Ascending aorta (tissue), 2 donors: ENCODE data around the gene MAGI1. TPM values are rescaled to one million over a fixed set of nuclear protein-coding genes. Genes with fewer than 3 reads are reported as not detected.

ENCODE experiments used
- DNase-seq, 2 donors: peaks; one replicate each; pipeline ENCODE4 v3.0.0-alpha.2; 2019; ENCODE audit warnings: low spot score in 2 of 2
- H3K27ac ChIP-seq, 2 donors: fragments of 200-600 bp; sonication (generic); one replicate each; pipeline ENCODE4 v1.5.1; 2016 to 2017; ENCODE audit warnings: mild to moderate bottlenecking in 1 of 2
- H3K27me3 ChIP-seq: fragments of 200-600 bp; sonication (generic); one replicate; pipeline ENCODE4 v1.5.1; 2017
- H3K36me3 ChIP-seq, 2 donors: fragments of 200-600 bp; sonication (generic); one replicate each; pipeline ENCODE4 v1.5.1; 2016
- H3K4me1 ChIP-seq, 2 donors: fragments of 200-600 bp; sonication (generic); one replicate each; pipeline ENCODE4 v1.5.1; 2016 to 2017; ENCODE audit warnings: mild to moderate bottlenecking in 1 of 2
- H3K4me3 ChIP-seq, 2 donors: fragments of 200-600 bp; sonication (generic); one replicate each; pipeline ENCODE4 v1.5.1; 2016 to 2017; ENCODE audit warnings: mild to moderate bottlenecking in 1 of 2
- H3K9me3 ChIP-seq, 2 donors: fragments of 200-600 bp; sonication (generic); one replicate each; pipeline ENCODE4 v1.5.1; 2016
- intact Hi-C: fragments of 100-400 bp; cut with DNase I; formaldehyde crosslinking; loops from one replicate; pipeline ENCODE4 v1.15.1; 2023
- total RNA-seq: library from RNA; depleted of rRNA; stranded (reverse); fragments of >200 nt; gene quantifications from one replicate; pipeline ENCODE4 v1.1.0, GENCODE V29; 2016
- TF ChIP-seq, protein P1 (sequence below), 3 experiments: fragments of 200-600 bp in 2 of 3; fragments of 450-650 bp in 1 of 3; sonication (generic) in 2 of 3; IDR thresholded peaks; one replicate each; pipeline ENCODE4 v1.5.1; 2016 to 2019; ENCODE audit warnings: antibody characterized with exemption in 3 of 3, mild to moderate bottlenecking in 1 of 3, moderate library complexity in 1 of 3

Gene MAGI1
- total RNA-seq, 1 donor from 2014 or later, result 28.4 TPM

DNA sequence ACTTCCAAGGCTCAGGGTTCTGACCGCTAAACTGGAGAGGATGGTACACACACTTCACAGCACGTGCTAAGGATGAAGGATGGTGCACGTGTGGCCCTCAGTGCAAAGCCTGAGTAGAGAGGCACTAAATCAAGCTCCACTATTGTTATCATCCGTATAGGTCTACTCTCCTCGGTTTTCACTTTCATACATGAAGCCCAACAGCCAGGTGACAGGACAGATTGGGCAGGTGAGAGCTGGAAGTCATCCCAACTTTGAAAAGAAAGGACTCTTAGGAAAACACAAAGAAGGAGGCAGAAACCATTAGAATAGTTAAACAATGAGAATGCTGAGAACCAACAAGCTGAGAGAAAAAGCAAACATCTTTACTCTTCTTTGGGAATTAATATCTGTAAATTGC, 21.1 kb downstream of the MAGI1 start:
- Histone ChIP-seq H3K4me3 (no peak overlapping the region), H3K27me3 (no peaks in the 10 kb centered on the region), H3K36me3 (no peaks in the 10 kb centered on the region), H3K27ac (no peak overlapping the region), H3K4me1 (peaks cover 0 to 8% of the 10 kb centered on the region in 2 donors), H3K9me3 (no peaks in the 10 kb centered on the region)
- DNase-seq, result no peak
- intact Hi-C loops, result no loop called here
- TF ChIP-seq, protein P1, sequence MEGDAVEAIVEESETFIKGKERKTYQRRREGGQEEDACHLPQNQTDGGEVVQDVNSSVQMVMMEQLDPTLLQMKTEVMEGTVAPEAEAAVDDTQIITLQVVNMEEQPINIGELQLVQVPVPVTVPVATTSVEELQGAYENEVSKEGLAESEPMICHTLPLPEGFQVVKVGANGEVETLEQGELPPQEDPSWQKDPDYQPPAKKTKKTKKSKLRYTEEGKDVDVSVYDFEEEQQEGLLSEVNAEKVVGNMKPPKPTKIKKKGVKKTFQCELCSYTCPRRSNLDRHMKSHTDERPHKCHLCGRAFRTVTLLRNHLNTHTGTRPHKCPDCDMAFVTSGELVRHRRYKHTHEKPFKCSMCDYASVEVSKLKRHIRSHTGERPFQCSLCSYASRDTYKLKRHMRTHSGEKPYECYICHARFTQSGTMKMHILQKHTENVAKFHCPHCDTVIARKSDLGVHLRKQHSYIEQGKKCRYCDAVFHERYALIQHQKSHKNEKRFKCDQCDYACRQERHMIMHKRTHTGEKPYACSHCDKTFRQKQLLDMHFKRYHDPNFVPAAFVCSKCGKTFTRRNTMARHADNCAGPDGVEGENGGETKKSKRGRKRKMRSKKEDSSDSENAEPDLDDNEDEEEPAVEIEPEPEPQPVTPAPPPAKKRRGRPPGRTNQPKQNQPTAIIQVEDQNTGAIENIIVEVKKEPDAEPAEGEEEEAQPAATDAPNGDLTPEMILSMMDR (IDR thresholded peaks at IDR 0.05), result no peak

DNA sequence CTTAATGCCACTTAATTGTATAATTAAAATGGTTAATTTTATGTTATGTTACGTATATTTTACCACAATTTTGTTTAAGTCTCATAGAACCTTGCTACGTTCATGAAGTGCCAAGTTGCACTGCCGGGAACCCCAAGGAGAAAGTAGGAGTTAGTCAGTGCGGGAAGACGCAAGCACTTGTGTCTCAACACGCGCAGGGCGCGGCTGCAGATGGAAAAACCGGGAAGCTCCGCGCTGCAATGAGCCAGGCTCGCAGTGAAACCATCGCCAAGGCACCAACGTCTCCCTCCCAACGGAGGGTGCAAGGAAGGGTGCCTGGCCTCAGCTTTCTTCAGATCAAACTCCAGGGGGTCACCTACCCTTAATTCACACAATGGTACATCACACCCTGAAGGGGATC, 21.6 kb downstream of the MAGI1 start:
- DNase-seq, result no peak
- Histone ChIP-seq H3K36me3 (no peaks in the 10 kb centered on the region), H3K9me3 (no peaks in the 10 kb centered on the region), H3K4me1 (peaks cover 0 to 7% of the 10 kb centered on the region in 2 donors), H3K27me3 (no peaks in the 10 kb centered on the region), H3K4me3 (no peak overlapping the region), H3K27ac (no peak overlapping the region)
- TF ChIP-seq, protein P1 (IDR thresholded peaks at IDR 0.05), result no peak
- intact Hi-C loops, result no loop called here

DNA sequence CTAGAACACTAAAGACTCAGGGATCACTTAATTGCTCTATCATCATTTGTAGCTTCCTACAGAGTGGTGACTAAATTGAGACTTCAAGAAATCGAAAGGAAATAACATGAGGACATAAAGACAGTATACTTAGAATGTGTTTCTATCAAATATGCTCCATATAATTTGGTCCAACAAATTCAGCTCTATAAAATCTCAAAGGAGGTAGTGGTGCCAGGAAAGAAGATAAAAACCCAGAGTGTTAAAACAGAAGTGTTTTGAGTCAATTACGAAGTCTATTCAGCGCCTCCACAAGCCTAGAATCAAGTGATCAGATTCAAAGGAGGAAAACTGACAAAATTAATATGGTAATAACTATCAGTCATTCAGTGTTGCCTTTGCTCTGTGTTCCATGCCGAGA, 22.9 kb downstream of the MAGI1 start:
- no peaks in the 10 kb centered on the region for H3K36me3 ChIP-seq
- peaks cover 0 to 5% of the 10 kb centered on the region in 2 donors for H3K4me1 ChIP-seq
- no peak overlapping the region for H3K27ac ChIP-seq
- H3K9me3 ChIP-seq, result no peaks in the 10 kb centered on the region
- intact Hi-C loops, result no loop called here
- no peak for DNase-seq
- H3K27me3 ChIP-seq, result no peaks in the 10 kb centered on the region
- H3K4me3 ChIP-seq, result no peak overlapping the region
- TF ChIP-seq, protein P1 (IDR thresholded peaks at IDR 0.05), result no peak

DNA sequence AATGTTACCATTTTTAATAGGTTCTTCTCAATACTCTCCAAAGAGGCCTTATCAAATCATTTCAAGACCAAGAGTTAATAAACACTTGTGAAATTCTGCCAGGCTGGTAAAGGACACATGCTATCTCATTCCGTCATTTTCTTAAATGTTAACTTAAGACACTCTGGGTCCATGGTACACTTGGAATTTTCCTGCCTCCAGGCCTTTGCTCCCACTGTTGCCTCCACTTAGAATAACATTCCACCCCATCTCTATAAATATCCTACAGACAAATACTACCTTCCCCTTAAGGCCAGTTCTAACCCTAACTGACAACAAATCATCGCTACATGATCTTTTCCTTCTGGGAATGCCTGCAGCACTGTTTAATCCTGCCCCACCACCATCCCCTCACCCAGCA, 24.1 kb downstream of the MAGI1 start:
- Histone ChIP-seq H3K4me3 (no peak overlapping the region), H3K27ac (no peak overlapping the region), H3K36me3 (no peaks in the 10 kb centered on the region), H3K9me3 (no peaks in the 10 kb centered on the region), H3K4me1 (peaks cover 0 to 5% of the 10 kb centered on the region in 2 donors), H3K27me3 (no peaks in the 10 kb centered on the region)
- TF ChIP-seq, protein P1 (IDR thresholded peaks at IDR 0.05), result no peak
- no peak for DNase-seq
- intact Hi-C loops, result no loop called here

DNA sequence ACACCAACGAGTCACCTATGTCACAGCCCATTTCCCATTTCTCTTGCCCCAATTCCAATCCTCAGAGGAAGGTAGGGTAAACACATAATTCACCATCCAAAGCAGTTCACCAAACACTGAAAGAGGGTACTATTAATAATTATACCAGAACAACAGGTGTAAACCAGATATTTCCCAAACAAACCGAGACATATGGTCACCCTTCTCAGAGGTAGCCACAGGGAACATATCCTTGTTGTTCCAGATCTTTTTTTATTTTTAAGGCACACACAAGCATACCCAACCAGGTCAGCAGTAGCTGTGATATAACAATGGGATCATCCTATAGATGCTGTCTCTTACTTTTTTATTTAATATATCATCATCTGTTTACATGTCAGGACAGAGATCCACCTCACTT, 24.7 kb downstream of the MAGI1 start:
- H3K27ac ChIP-seq, result no peak overlapping the region
- intact Hi-C loops, result no loop called here
- H3K4me3 ChIP-seq, result no peak overlapping the region
- DNase-seq, result no peak
- no peaks in the 10 kb centered on the region for H3K27me3 ChIP-seq
- no peaks in the 10 kb centered on the region for H3K36me3 ChIP-seq
- H3K9me3 ChIP-seq, result no peaks in the 10 kb centered on the region
- TF ChIP-seq, protein P1 (IDR thresholded peaks at IDR 0.05), result no peak
- peaks cover 0 to 5% of the 10 kb centered on the region in 2 donors for H3K4me1 ChIP-seq

DNA sequence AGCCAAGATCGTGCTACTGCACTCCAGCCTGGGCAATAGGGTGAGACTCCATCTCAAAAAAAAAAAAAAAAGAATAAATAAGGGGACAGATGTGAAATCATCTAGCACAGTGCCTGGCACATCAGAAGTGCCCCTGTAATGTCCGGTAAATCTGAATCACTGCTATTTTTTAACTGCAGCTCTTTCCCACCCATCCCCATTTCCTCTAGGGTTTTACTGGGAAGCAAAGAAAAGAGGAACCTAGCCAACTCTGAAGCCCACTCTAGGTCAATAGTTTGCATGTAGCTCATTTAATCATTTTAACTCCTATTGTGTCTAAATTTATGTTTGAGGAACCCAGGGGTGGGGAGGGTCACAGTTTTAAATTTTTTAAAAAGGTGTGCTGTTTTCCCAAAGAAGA, 26.0 kb downstream of the MAGI1 start:
- Histone ChIP-seq H3K4me3 (no peak overlapping the region), H3K4me1 (peaks cover 0 to 5% of the 10 kb centered on the region in 2 donors), H3K27ac (no peak overlapping the region), H3K27me3 (no peaks in the 10 kb centered on the region), H3K36me3 (no peaks in the 10 kb centered on the region), H3K9me3 (no peaks in the 10 kb centered on the region)
- TF ChIP-seq, protein P1 (IDR thresholded peaks at IDR 0.05), result no peak
- no peak for DNase-seq
- intact Hi-C loops, result no loop called here
